NCI-H187 (cell line): ENCODE results near the gene PARD3B.

ENCODE experiments used
- DNase-seq, 2 experiments: peaks; one replicate each; lab custom pipeline; 2025; lab: John Stamatoyannopoulos, UW

Gene PARD3B

GRCh38 chr2:204770735-204771134 lies 225.5 kb downstream of the PARD3B start:
- DNase-seq = no peak

GRCh38 chr2:204771721-204772120 lies 226.4 kb downstream of the PARD3B start:
- no peak for DNase-seq

GRCh38 chr2:204772546-204772945 lies 227.3 kb downstream of the PARD3B start:
- DNase-seq = no peak

- DNase-seq = no peak
These were observed 230.5 kb downstream of the PARD3B start for GRCh38 chr2:204775766-204776165.

GRCh38 chr2:204776781-204777559 lies 231.7 kb downstream of the PARD3B start:
- no peak for DNase-seq

- DNase-seq = no peak
These were observed 234.5 kb downstream of the PARD3B start for GRCh38 chr2:204779771-204780170.

- no peak for DNase-seq
These were observed 236.7 kb downstream of the PARD3B start for GRCh38 chr2:204781941-204782340.

GRCh38 chr2:204790076-204790475 lies 244.8 kb downstream of the PARD3B start:
- no peak for DNase-seq

GRCh38 chr2:204791230-204791629 lies 246.0 kb downstream of the PARD3B start:
- no peak for DNase-seq

- no peak for DNase-seq
These were observed 249.3 kb downstream of the PARD3B start for GRCh38 chr2:204794624-204795023.

GRCh38 chr2:204795156-204795555 lies 249.9 kb downstream of the PARD3B start:
- DNase-seq = no peak

GRCh38 chr2:204796581-204796980 lies 251.3 kb downstream of the PARD3B start:
- no peak for DNase-seq

GRCh38 chr2:204799791-204800190 lies 254.5 kb downstream of the PARD3B start:
- DNase-seq = no peak

- DNase-seq = no peak
These were observed 263.2 kb downstream of the PARD3B start for GRCh38 chr2:204808494-204808893.

GRCh38 chr2:204824751-204825453 lies 279.6 kb downstream of the PARD3B start:
- no peak for DNase-seq

- DNase-seq = no peak
These were observed 280.4 kb downstream of the PARD3B start for GRCh38 chr2:204825681-204826080.

- DNase-seq = no peak
These were observed 282.7 kb downstream of the PARD3B start for GRCh38 chr2:204827701-204828590.

- DNase-seq = no peak
These were observed 289.6 kb downstream of the PARD3B start for GRCh38 chr2:204834716-204835384.

- DNase-seq = no peak
These were observed 290.5 kb downstream of the PARD3B start for GRCh38 chr2:204835786-204836185.

- DNase-seq = no peak
These were observed 295.2 kb downstream of the PARD3B start for GRCh38 chr2:204840504-204840903.

GRCh38 chr2:204842068-204842467 lies 296.8 kb downstream of the PARD3B start:
- DNase-seq = no peak
